ENCODE measurements around the gene CACNA1C. TPM values are rescaled to one million over a fixed set of nuclear protein-coding genes. Genes with fewer than 3 reads are reported as not detected.

The CACNA1C gene
- total and polyA plus RNA-seq, 2 of the 4 experiments (the other 2 are of a cell fraction): 1.6 to 2.6 TPM

DNA sequence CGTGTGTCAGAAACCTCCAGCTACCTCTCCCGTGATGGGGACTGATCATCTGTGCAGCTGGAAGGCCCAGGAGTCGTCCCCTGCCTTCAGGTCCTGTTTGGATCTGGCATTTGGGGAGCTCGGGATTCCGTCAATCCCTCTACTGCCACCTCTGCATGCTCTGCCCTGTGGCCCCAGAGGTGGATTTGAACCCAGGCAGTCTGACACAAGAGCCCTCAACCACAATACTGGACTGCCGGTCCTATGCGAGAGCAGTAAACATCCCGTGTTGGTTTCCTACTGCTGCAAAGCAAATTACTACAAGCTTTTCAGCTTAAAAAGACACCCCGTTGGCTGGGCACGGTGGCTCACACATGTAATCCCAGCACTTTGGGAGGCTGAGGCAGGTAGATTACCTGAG lies 620.1 kb downstream of the CACNA1C start:
- Histone ChIP-seq H3K4ac (ENCODE audit: low read depth, low read length) (no peak overlapping the region), H2AK5ac (ENCODE audit: low read depth, low read length) (no peak overlapping the region), H3K9ac (ENCODE audit: low read depth, low read length) (no peak overlapping the region), H3K36me3 (ENCODE audit: control insufficient read depth, insufficient read depth, low read length) (peaks cover 32% of the 10 kb centered on the region), H4K8ac (ENCODE audit: low read depth in 2 of 2, low read length in 2 of 2) (no peak overlapping the region), H3K14ac (replicated peaks; ENCODE audit: low read depth, low read length) (no peak overlapping the region), H3K56ac (ENCODE audit: extremely low read depth, insufficient read depth, low read length) (no peak overlapping the region), H2BK5ac (ENCODE audit: low read depth, low read length, poor library complexity, severe bottlenecking) (no peak overlapping the region), H3K9me3 (ENCODE audit: control insufficient read depth, insufficient read depth, low read length) (no peaks in the 10 kb centered on the region), H3K4me3 (ENCODE audit: insufficient read depth, low read depth, low read length) (no peak overlapping the region), H2BK120ac (ENCODE audit: low read depth, low read length) (no peak overlapping the region), H3K4me1 (ENCODE audit: control insufficient read depth, insufficient read depth, low read length) (no peaks in the 10 kb centered on the region), H2AK9ac (replicated peaks; ENCODE audit: low read depth, low read length, poor library complexity) (no peak overlapping the region), H3K79me1 (ENCODE audit: low read depth in 1 of 2, low read length in 2 of 2) (no peaks in the 10 kb centered on the region), H3K18ac (ENCODE audit: low read depth, low read length) (no peak overlapping the region), H2BK20ac (ENCODE audit: low read depth, low read length) (no peak overlapping the region), H3K4me2 (ENCODE audit: low read depth, low read length) (no peak overlapping the region), H4K91ac (ENCODE audit: insufficient read depth, low read depth, low read length) (no peak overlapping the region), H2BK15ac (ENCODE audit: low read depth, low read length) (no peak overlapping the region), H3K27ac (ENCODE audit: insufficient read depth, low read length) (no peak overlapping the region), H3K9me1 (ENCODE audit: insufficient read depth, low read length) (no peaks in the 10 kb centered on the region), H4K5ac (ENCODE audit: low read depth, low read length) (no peak overlapping the region), H4K20me1 (ENCODE audit: insufficient read depth, low read length) (no peaks in the 10 kb centered on the region), H2AFZ (replicated peaks; ENCODE audit: low read length, poor library complexity) (no peak overlapping the region), H3K27me3 (ENCODE audit: control insufficient read depth, insufficient read depth, low read length) (no peaks in the 10 kb centered on the region), H3K23ac (ENCODE audit: low read depth, low read length) (no peak overlapping the region)
- WGBS, 2 experiments (ENCODE audit: extremely low coverage in 2 of 2, insufficient read length in 1 of 2): 100% methylated on average over 1 of the region's 10 CpGs; no CpG with 5 or more reads in 1 of the 2 experiments
- BruUV-seq (replicated peaks): no TSS peak
- intact Hi-C loops (cut with micrococcal nuclease) (no loop called here), in situ Hi-C loops (cut with MboI; ENCODE audit: low sequenced_read_pairs) (no loop called here), dilution Hi-C loops (cut with HindIII; ENCODE audit: low sequenced_read_pairs, unreplicated experiment) (no loop called here)
- ChIA-PET POLR2A (ENCODE audit: unreplicated experiment) (no interaction called here), CTCF (no interaction called here)
- TF ChIP-seq POLR2A (IDR thresholded peaks at IDR 0.05; ENCODE audit: low read depth, low read length) (no peak), NFE2L2 (IDR thresholded peaks at IDR 0.05; ENCODE audit: low read depth, low read length) (no peak), RFX5 (IDR thresholded peaks at IDR 0.05; ENCODE audit: low read depth, low read length) (no peak), BHLHE40 (IDR thresholded peaks at IDR 0.05; ENCODE audit: low read depth, low read length) (no peak), USF2 (IDR thresholded peaks at IDR 0.05; ENCODE audit: low read depth, low read length) (no peak), CEBPB (IDR thresholded peaks at IDR 0.05; ENCODE audit: low read depth, low read length) (no peak), RCOR1 (IDR thresholded peaks at IDR 0.05; ENCODE audit: insufficient replicate concordance, low read length) (no peak), SMC3 (IDR thresholded peaks at IDR 0.05; ENCODE audit: low read depth, low read length) (no peak), FOS (IDR thresholded peaks at IDR 0.05; ENCODE audit: low read depth, low read length) (no peak), MAFK (IDR thresholded peaks at IDR 0.05; ENCODE audit: low read depth, low read length) (no peak), MXI1 (IDR thresholded peaks at IDR 0.05; ENCODE audit: borderline replicate concordance, low read depth, low read length) (no peak), CHD1 (IDR thresholded peaks at IDR 0.05; ENCODE audit: low read depth, low read length) (no peak), RAD21 (IDR thresholded peaks at IDR 0.05; ENCODE audit: low read length) (no peak), MAZ (IDR thresholded peaks at IDR 0.05; ENCODE audit: borderline replicate concordance, low read depth, low read length) (no peak)
- TF ChIP-seq, protein P1, sequence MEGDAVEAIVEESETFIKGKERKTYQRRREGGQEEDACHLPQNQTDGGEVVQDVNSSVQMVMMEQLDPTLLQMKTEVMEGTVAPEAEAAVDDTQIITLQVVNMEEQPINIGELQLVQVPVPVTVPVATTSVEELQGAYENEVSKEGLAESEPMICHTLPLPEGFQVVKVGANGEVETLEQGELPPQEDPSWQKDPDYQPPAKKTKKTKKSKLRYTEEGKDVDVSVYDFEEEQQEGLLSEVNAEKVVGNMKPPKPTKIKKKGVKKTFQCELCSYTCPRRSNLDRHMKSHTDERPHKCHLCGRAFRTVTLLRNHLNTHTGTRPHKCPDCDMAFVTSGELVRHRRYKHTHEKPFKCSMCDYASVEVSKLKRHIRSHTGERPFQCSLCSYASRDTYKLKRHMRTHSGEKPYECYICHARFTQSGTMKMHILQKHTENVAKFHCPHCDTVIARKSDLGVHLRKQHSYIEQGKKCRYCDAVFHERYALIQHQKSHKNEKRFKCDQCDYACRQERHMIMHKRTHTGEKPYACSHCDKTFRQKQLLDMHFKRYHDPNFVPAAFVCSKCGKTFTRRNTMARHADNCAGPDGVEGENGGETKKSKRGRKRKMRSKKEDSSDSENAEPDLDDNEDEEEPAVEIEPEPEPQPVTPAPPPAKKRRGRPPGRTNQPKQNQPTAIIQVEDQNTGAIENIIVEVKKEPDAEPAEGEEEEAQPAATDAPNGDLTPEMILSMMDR (conservative IDR thresholded peaks at IDR 0.05; ENCODE audit: low read depth, low read length): no peak
- TF ChIP-seq, protein P2, sequence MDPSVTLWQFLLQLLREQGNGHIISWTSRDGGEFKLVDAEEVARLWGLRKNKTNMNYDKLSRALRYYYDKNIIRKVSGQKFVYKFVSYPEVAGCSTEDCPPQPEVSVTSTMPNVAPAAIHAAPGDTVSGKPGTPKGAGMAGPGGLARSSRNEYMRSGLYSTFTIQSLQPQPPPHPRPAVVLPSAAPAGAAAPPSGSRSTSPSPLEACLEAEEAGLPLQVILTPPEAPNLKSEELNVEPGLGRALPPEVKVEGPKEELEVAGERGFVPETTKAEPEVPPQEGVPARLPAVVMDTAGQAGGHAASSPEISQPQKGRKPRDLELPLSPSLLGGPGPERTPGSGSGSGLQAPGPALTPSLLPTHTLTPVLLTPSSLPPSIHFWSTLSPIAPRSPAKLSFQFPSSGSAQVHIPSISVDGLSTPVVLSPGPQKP (IDR thresholded peaks at IDR 0.05; ENCODE audit: borderline replicate concordance, low read depth, low read length): no peak
- ATAC-seq (ENCODE audit: low read depth): no peak
- DNase-seq: no peak

Measured in IMR-90 (cell line).